GM23338 (cell line): ENCODE data around the gene CKS1B. TPM values are rescaled to one million over a fixed set of nuclear protein-coding genes. Genes with fewer than 3 reads are reported as not detected.
"Not testable (repeated sequence)": the region's sequence is repeated elsewhere in the genome, so short reads cannot be mapped to it uniquely, and the experiment has no call there.

ENCODE experiments used
- ATAC-seq: fragments of 200-7000 bp; cut with Tn5 transposase; 3 replicates; pipeline ENCODE4 v1.9.1; 2020
- DNase-seq: peaks from one replicate; pipeline ENCODE4 v3.0.0-alpha.2; 2015; ENCODE audit warnings: low spot score
- H2AFZ ChIP-seq: fragments of 200-600 bp; sonication (generic); 2 replicates; pipeline ENCODE4 v1.8.0; 2016; ENCODE audit warnings: antibody characterized with exemption, mild to moderate bottlenecking, moderate library complexity
- H3F3A ChIP-seq: fragments of 200-600 bp; sonication (generic); replicated peaks from 2 replicates; pipeline ENCODE4 v1.8.0; 2017; ENCODE audit warnings: antibody characterized with exemption, mixed run types, low read depth
- H3K27ac ChIP-seq: fragments of 200-600 bp; sonication (generic); 2 replicates; pipeline ENCODE4 v1.6.1; 2016; ENCODE audit warnings: low read depth
- H3K27me3 ChIP-seq: fragments of 200-600 bp; sonication (generic); 2 replicates; pipeline ENCODE4 v1.8.0; 2016; ENCODE audit warnings: mild to moderate bottlenecking, mixed run types, moderate library complexity; ENCODE audit not compliant: insufficient read depth
- H3K36me3 ChIP-seq: fragments of 200-600 bp; sonication (generic); 2 replicates; pipeline ENCODE4 v1.8.0; 2016; ENCODE audit warnings: mild to moderate bottlenecking; ENCODE audit not compliant: insufficient read depth
- H3K4me1 ChIP-seq: fragments of 200-600 bp; sonication (generic); 2 replicates; pipeline ENCODE4 v1.8.0; 2016; ENCODE audit warnings: mild to moderate bottlenecking, moderate library complexity; ENCODE audit not compliant: insufficient read depth
- H3K4me2 ChIP-seq: fragments of 200-600 bp; sonication (generic); 2 replicates; pipeline ENCODE4 v1.7.1; 2017; ENCODE audit warnings: mixed run types
- H3K4me3 ChIP-seq: fragments of 200-600 bp; sonication (generic); 2 replicates; pipeline ENCODE4 v1.6.1; 2016; ENCODE audit warnings: mixed run types
- H3K79me2 ChIP-seq: fragments of 200-600 bp; sonication (generic); replicated peaks from 2 replicates; pipeline ENCODE4 v1.8.0; 2017; ENCODE audit warnings: mild to moderate bottlenecking; ENCODE audit not compliant: insufficient read depth
- H3K9me2 ChIP-seq: fragments of 200-600 bp; sonication (generic); 2 replicates; pipeline ENCODE4 v1.8.0; 2017; ENCODE audit not compliant: insufficient read depth
- H4K20me1 ChIP-seq: fragments of 200-600 bp; sonication (generic); replicated peaks from 2 replicates; pipeline ENCODE4 v1.8.0; 2017; ENCODE audit warnings: mild to moderate bottlenecking; ENCODE audit not compliant: insufficient read depth
- H3K27ac Mint-ChIP-seq: 2 replicates; pipeline ENCODE4 v1.8.0; 2020; ENCODE audit warnings: inconsistent platforms, mild to moderate bottlenecking, moderate library complexity, mixed read lengths
- H3K27me3 Mint-ChIP-seq: 3 replicates; pipeline ENCODE4 v1.8.0; 2022; ENCODE audit warnings: low read depth, mild to moderate bottlenecking, moderate library complexity, mixed read lengths, inconsistent platforms; ENCODE audit not compliant: insufficient read depth, poor library complexity
- H3K36me3 Mint-ChIP-seq: 3 replicates; pipeline ENCODE4 v1.8.0; 2021; ENCODE audit warnings: low read depth, mild to moderate bottlenecking, inconsistent platforms, moderate library complexity, mixed read lengths
- H3K4me1 Mint-ChIP-seq: 3 replicates; pipeline ENCODE4 v1.8.0; 2020; ENCODE audit warnings: mild to moderate bottlenecking, inconsistent platforms, mixed read lengths
- H3K4me3 Mint-ChIP-seq: 3 replicates; pipeline ENCODE4 v1.8.0; 2021; ENCODE audit warnings: moderate library complexity, mild to moderate bottlenecking, inconsistent platforms, mixed read lengths
- H3K9me3 Mint-ChIP-seq: 3 replicates; pipeline ENCODE4 v1.8.0; 2020; ENCODE audit warnings: moderate library complexity, mild to moderate bottlenecking, inconsistent platforms, mixed read lengths
- CTCF ChIP-seq, 2 experiments: fragments of 200-600 bp in 1 of 2; sonication (generic) in 1 of 2; conservative IDR thresholded peaks; 2 replicates each; pipeline versions ENCODE4 v1.5.1 to v1.6.1; 2016 to 2017; ENCODE audit warnings: antibody characterized with exemption in 2 of 2, low read depth in 2 of 2, mild to moderate bottlenecking in 2 of 2, moderate library complexity in 1 of 2
- ETS1 ChIP-seq: IDR thresholded peaks from 2 replicates; pipeline ENCODE4 v1.6.1; 2016; ENCODE audit warnings: antibody characterized with exemption
- EZH2 ChIP-seq: fragments of 200-600 bp; sonication (generic); IDR thresholded peaks from one replicate; pipeline ENCODE4 v1.8.0; 2017; ENCODE audit warnings: antibody characterized with exemption, mild to moderate bottlenecking, low read depth; ENCODE audit not compliant: unreplicated experiment
- JUNB ChIP-seq: IDR thresholded peaks from one replicate; pipeline ENCODE4 v1.6.1; 2016; ENCODE audit warnings: antibody characterized with exemption; ENCODE audit not compliant: unreplicated experiment
- NANOG ChIP-seq: IDR thresholded peaks from 2 replicates; pipeline ENCODE4 v1.6.1; 2016; ENCODE audit warnings: antibody characterized with exemption, borderline replicate concordance
- POLR2AphosphoS5 ChIP-seq: IDR thresholded peaks from 2 replicates; pipeline ENCODE4 v1.6.1; 2016; ENCODE audit warnings: antibody characterized with exemption, low read depth
- REST ChIP-seq: IDR thresholded peaks from one replicate; pipeline ENCODE4 v1.6.1; 2018; ENCODE audit warnings: antibody characterized with exemption; ENCODE audit not compliant: unreplicated experiment
- STAT1 ChIP-seq: IDR thresholded peaks from one replicate; pipeline ENCODE4 v1.6.1; 2016; ENCODE audit warnings: antibody characterized with exemption; ENCODE audit not compliant: unreplicated experiment
- ZNF331 ChIP-seq: fragments of 250-450 bp; sonication (Bioruptor Pico); IDR thresholded peaks from 2 replicates; pipeline ENCODE4 v1.5.0; 2020; ENCODE audit warnings: low read depth, mild to moderate bottlenecking, moderate library complexity
- polyA plus RNA-seq: library from polyadenylated mRNA; unstranded; fragments of >200 nt; fragmentation: Nextera tagmentation; extraction: Ambion mirVana; gene quantifications from 2 replicates; pipeline ENCODE4 v1.2.1, GENCODE V29; 2016
- total RNA-seq: library from RNA; depleted of rRNA; stranded (reverse); fragments of >200 nt; shearing (Covaris generic); gene quantifications from 2 replicates; pipeline ENCODE4 v1.2.3, GENCODE V29; 2014

CKS1B gene
- total and polyA plus RNA-seq, 2 experiments from 2014 or later = 296 to 617 TPM

- H2AFZ ChIP-seq = no peak overlapping the region
- peaks cover 16% of the 10 kb centered on the region; the same call in 1 of the 2 replicates for H4K20me1 ChIP-seq
- no peak overlapping the region for H3K4me3 Mint-ChIP-seq
- peaks cover 69% of the 10 kb centered on the region for H3K79me2 ChIP-seq
- H3K4me2 ChIP-seq = peak overlapping the region; percentile 95
- peaks cover 20% of the 10 kb centered on the region for H3K36me3 ChIP-seq
- H3K27me3 Mint-ChIP-seq = peaks cover 6% of the 10 kb centered on the region
- H3K4me1 ChIP-seq = peaks cover 9% of the 10 kb centered on the region
- TF ChIP-seq POLR2AphosphoS5 = no peak
- 0 out of 4 replicates have a peak, but pooled peaks of 1 of the 2 experiments have one; percentile 7 for TF ChIP-seq CTCF (conservative IDR thresholded peaks at IDR 0.05; ENCODE audit: low read depth in 2 of 2)
- H3F3A ChIP-seq = peaks cover 24% of the 10 kb centered on the region
- no peak for DNase-seq
- peak overlapping the region; percentile 69 for H3K4me3 ChIP-seq
- H3K27ac ChIP-seq = peak overlapping the region; percentile 41
- H3K27me3 ChIP-seq = no peaks in the 10 kb centered on the region
- no peaks in the 10 kb centered on the region; the same call in 2 of the 3 replicates for H3K9me3 Mint-ChIP-seq
- H3K27ac Mint-ChIP-seq = no peak overlapping the region; the same call in 1 of the 2 replicates
- H3K9me2 ChIP-seq = no peaks in the 10 kb centered on the region
- peaks cover 6% of the 10 kb centered on the region for H3K4me1 Mint-ChIP-seq
- peak; percentile 3; the same call in 2 of the 3 replicates for ATAC-seq
- H3K36me3 Mint-ChIP-seq = peaks cover 75% of the 10 kb centered on the region
These were observed 9.4 kb downstream of the CKS1B start for GRCh38 chr1:154983776-154984466.

- not testable (repeated sequence) for H3K27ac Mint-ChIP-seq
These were observed 12.3 kb downstream of the CKS1B start for GRCh38 chr1:154986736-154987135.

GRCh38 chr1:154987326-154987725 lies 12.8 kb downstream of the CKS1B start:
- Histone ChIP-seq H4K20me1 (peaks cover 19% of the 10 kb centered on the region; the same call in 1 of the 2 replicates), H3K4me3 (no peak overlapping the region), H3F3A (peaks cover 11% of the 10 kb centered on the region; the same call in 1 of the 2 replicates), H3K4me2 (no peak overlapping the region), H3K4me1 (peaks cover 9% of the 10 kb centered on the region), H3K9me2 (no peaks in the 10 kb centered on the region), H3K36me3 (peaks cover 9% of the 10 kb centered on the region; the same call in 1 of the 2 replicates), H3K27ac (no peak overlapping the region; the same call in 1 of the 2 replicates), H3K27me3 (no peaks in the 10 kb centered on the region), H2AFZ (no peak overlapping the region), H3K79me2 (peaks cover 51% of the 10 kb centered on the region)
- ATAC-seq = no peak
- Mint-ChIP-seq H3K4me1 (peaks cover 9% of the 10 kb centered on the region), H3K36me3 (peaks cover 61% of the 10 kb centered on the region), H3K9me3 (no peaks in the 10 kb centered on the region; the same call in 2 of the 3 replicates), H3K27ac (no peak overlapping the region), H3K4me3 (no peak overlapping the region), H3K27me3 (peaks cover 9% of the 10 kb centered on the region)
- DNase-seq = no peak
- TF ChIP-seq ETS1 (no peak), EZH2 (no peak), POLR2AphosphoS5 (no peak), JUNB (no peak), NANOG (no peak), CTCF (conservative IDR thresholded peaks at IDR 0.05; ENCODE audit: low read depth in 2 of 2) (no peak), STAT1 (no peak), ZNF331 (CRISPR knock-in tag) (no peak), REST (no peak)

More at GRCh38 chr1:154986736-154987135, 12.3 kb downstream of the CKS1B start:
- H4K20me1 ChIP-seq = peaks cover 19% of the 10 kb centered on the region; the same call in 1 of the 2 replicates
- H3K79me2 ChIP-seq = peaks cover 51% of the 10 kb centered on the region
- not testable (repeated sequence) for H3K4me3 ChIP-seq, DNase-seq, H3K4me1 Mint-ChIP-seq, H3K27ac ChIP-seq, H3K9me2 ChIP-seq, H3K27me3 Mint-ChIP-seq, H3K27me3 ChIP-seq, H2AFZ ChIP-seq, ATAC-seq, H3K4me3 Mint-ChIP-seq, H3K9me3 Mint-ChIP-seq, H3K4me2 ChIP-seq, H3K36me3 ChIP-seq, H3K4me1 ChIP-seq
- peaks cover 63% of the 10 kb centered on the region for H3K36me3 Mint-ChIP-seq
- peaks cover 11% of the 10 kb centered on the region; the same call in 1 of the 2 replicates for H3F3A ChIP-seq
